ENCODE results near the gene MSTN. TPM values are rescaled to one million over a fixed set of nuclear protein-coding genes. Genes with fewer than 3 reads are reported as not detected.

Gene MSTN
- total and polyA plus RNA-seq, 2 experiments from 2014 or later, result 0.21 TPM; not detected in 1

GRCh38 chr2:190044866-190045265 lies 17.7 kb downstream of the MSTN start (continued):
- TF ChIP-seq ZNF462 (CRISPR knock-in tag; IDR thresholded peaks at IDR 0.05), result no peak

GRCh38 chr2:190043441-190043840 lies 19.1 kb downstream of the MSTN start:
- H3K27me3 Mint-ChIP-seq (ENCODE audit: insufficient read depth, low read depth, poor library complexity), result no peaks in the 10 kb centered on the region
- H3K36me3 Mint-ChIP-seq (ENCODE audit: low read depth), result no peaks in the 10 kb centered on the region

More at GRCh38 chr2:190043441-190043840, 19.1 kb downstream of the MSTN start:
- Histone ChIP-seq H3K9me2 (ENCODE audit: insufficient read depth) (no peaks in the 10 kb centered on the region), H3K4me1 (ENCODE audit: insufficient read depth) (no peaks in the 10 kb centered on the region), H3F3A (replicated peaks; ENCODE audit: low read depth) (no peaks in the 10 kb centered on the region), H3K4me3 (no peak overlapping the region), H3K79me2 (replicated peaks; ENCODE audit: insufficient read depth) (no peaks in the 10 kb centered on the region), H3K27me3 (ENCODE audit: insufficient read depth) (no peaks in the 10 kb centered on the region), H3K36me3 (ENCODE audit: insufficient read depth) (no peaks in the 10 kb centered on the region), H4K20me1 (replicated peaks; ENCODE audit: insufficient read depth) (no peaks in the 10 kb centered on the region), H3K4me2 (no peak overlapping the region), H3K27ac (ENCODE audit: low read depth) (no peak overlapping the region), H2AFZ (no peak overlapping the region)
- H3K4me1 Mint-ChIP-seq, result no peaks in the 10 kb centered on the region
- H3K27ac Mint-ChIP-seq, result no peak overlapping the region
- H3K9me3 Mint-ChIP-seq, result no peaks in the 10 kb centered on the region
- TF ChIP-seq ZNF331 (CRISPR knock-in tag; IDR thresholded peaks at IDR 0.05; ENCODE audit: low read depth) (no peak), JUNB (IDR thresholded peaks at IDR 0.05; ENCODE audit: unreplicated experiment) (no peak), REST (IDR thresholded peaks at IDR 0.05; ENCODE audit: unreplicated experiment) (no peak)
- ATAC-seq, result no peak
- no peak overlapping the region for H3K4me3 Mint-ChIP-seq
- DNase-seq (ENCODE audit: low spot score), result no peak

All from GM23338 (cell line).